C4-2B (cell line): ENCODE data around the gene PARD3B.

Source experiments
- H3K27ac ChIP-seq: fragments of 450-650 bp; 2 replicates; pipeline ENCODE4 v1.5.1; 2017
- CTCF ChIP-seq: fragments of 450-650 bp; conservative IDR thresholded peaks from 2 replicates; pipeline ENCODE4 v1.5.1; 2017; ENCODE audit warnings: mild to moderate bottlenecking
- ZFX ChIP-seq: fragments of 450-650 bp; IDR thresholded peaks from 2 replicates; pipeline ENCODE4 v1.6.1; 2017

The PARD3B gene

GRCh38 chr2:204950695-204951346 is 405.5 kb downstream of the PARD3B start:
- TF ChIP-seq CTCF (no peak), ZFX (no peak)

GRCh38 chr2:204958371-204958770 is 413.1 kb downstream of the PARD3B start:
- H3K27ac ChIP-seq = no peak overlapping the region
- TF ChIP-seq CTCF (no peak), ZFX (no peak)

More at GRCh38 chr2:204950695-204951346, 405.5 kb downstream of the PARD3B start:
- H3K27ac ChIP-seq = no peak overlapping the region

GRCh38 chr2:204964414-204964813 is 419.1 kb downstream of the PARD3B start:
- TF ChIP-seq CTCF = no peak
- TF ChIP-seq ZFX = no peak
- H3K27ac ChIP-seq = no peak overlapping the region

GRCh38 chr2:204966245-204966644 is 421.0 kb downstream of the PARD3B start:
- no peak overlapping the region for H3K27ac ChIP-seq
- TF ChIP-seq CTCF = no peak
- TF ChIP-seq ZFX = no peak

GRCh38 chr2:204967199-204967960 is 422.1 kb downstream of the PARD3B start:
- H3K27ac ChIP-seq = no peak overlapping the region
- TF ChIP-seq ZFX (no peak), CTCF (no peak)

GRCh38 chr2:204971206-204971907 is 426.1 kb downstream of the PARD3B start:
- no peak for TF ChIP-seq ZFX
- no peak for TF ChIP-seq CTCF
- no peak overlapping the region for H3K27ac ChIP-seq

GRCh38 chr2:204972161-204972560 is 426.9 kb downstream of the PARD3B start:
- TF ChIP-seq ZFX = no peak
- no peak for TF ChIP-seq CTCF
- no peak overlapping the region for H3K27ac ChIP-seq
